ENCODE measurements around the gene UQCC5. TPM values are rescaled to one million over a fixed set of nuclear protein-coding genes. Genes with fewer than 3 reads are reported as not detected.
"Not testable (repeated sequence)": the region's sequence is repeated elsewhere in the genome, so short reads cannot be mapped to it uniquely, and the experiment has no call there.

UQCC5 gene
- total RNA-seq, 2 donors from 2014 or later, result 4.9 to 8.0 TPM

DNA sequence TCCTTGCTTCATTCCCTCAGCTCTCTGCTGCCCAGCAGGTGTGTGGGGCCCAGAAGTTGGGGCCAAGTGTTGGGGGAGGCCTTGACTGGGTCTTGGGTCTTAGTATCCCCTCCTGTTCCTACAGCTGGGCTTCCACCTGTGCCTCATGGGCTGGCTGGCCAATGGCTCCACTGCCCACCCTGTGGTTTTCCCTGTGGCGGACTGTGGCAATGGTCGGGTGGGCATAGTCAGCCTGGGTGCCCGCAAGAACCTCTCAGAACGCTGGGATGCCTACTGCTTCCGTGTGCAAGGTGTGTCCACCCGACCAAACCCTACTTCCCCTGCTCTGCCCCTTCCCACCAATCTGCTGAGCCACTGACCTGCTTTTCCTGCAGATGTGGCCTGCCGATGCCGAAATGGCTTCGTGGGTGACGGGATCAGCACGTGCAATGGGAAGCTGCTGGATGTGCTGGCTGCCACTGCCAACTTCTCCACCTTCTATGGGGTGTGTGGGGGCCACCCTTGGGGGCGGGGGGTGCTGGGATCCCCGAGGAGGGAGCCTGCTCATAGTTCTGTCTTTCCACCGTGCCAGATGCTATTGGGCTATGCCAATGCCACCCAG lies 13.7 kb upstream of the UQCC5 start:
- no peaks in the 10 kb centered on the region for H3K9me3 ChIP-seq (ENCODE audit: control insufficient read depth, low read length, poor library complexity, severe bottlenecking)
- DNase-seq (no peak), ATAC-seq (no peak)
- Mint-ChIP-seq H3K27ac (no peak overlapping the region), H3K4me3 (no peak overlapping the region), H3K27me3 (no peaks in the 10 kb centered on the region), H3K4me1 (peaks cover 2% of the 10 kb centered on the region), H3K36me3 (ENCODE audit: low read depth) (no peaks in the 10 kb centered on the region)

DNA sequence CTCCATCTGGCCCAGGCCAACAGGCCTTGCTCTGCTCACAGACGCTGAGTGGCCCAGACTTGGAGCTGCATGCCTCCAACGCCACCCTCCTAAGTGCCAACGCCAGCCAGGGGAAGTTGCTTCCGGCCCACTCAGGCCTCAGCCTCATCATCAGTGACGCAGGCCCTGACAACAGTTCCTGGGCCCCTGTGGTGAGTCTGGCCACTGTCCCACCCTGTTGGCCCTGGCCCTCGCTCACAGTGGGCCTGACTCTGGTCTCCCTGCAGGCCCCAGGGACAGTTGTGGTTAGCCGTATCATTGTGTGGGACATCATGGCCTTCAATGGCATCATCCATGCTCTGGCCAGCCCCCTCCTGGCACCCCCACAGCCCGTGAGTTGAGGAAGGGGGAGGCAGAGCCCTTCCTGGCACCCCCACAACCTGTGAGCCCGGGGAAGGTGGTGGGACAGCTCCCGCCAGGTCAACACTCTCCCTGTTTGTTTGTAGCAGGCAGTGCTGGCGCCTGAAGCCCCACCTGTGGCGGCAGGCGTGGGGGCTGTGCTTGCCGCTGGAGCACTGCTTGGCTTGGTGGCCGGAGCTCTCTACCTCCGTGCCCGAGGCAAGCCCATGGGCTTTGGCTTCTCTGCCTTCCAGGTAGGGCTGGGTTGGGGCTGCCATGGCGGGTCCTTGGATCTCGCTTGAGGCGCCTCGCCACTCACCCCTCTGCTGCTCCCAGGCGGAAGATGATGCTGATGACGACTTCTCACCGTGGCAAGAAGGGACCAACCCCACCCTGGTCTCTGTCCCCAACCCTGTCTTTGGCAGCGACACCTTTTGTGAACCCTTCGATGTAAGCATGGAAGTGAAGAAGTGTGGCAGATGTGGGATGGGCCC lies 12.8 kb upstream of the UQCC5 start:
- DNase-seq (no peak), ATAC-seq (no peak)
- Mint-ChIP-seq H3K4me1 (peaks cover 2% of the 10 kb centered on the region), H3K36me3 (ENCODE audit: low read depth) (no peaks in the 10 kb centered on the region), H3K27ac (no peak overlapping the region), H3K27me3 (no peaks in the 10 kb centered on the region), H3K4me3 (no peak overlapping the region)
- H3K9me3 ChIP-seq (ENCODE audit: control insufficient read depth, low read length, poor library complexity, severe bottlenecking), result no peaks in the 10 kb centered on the region

DNA sequence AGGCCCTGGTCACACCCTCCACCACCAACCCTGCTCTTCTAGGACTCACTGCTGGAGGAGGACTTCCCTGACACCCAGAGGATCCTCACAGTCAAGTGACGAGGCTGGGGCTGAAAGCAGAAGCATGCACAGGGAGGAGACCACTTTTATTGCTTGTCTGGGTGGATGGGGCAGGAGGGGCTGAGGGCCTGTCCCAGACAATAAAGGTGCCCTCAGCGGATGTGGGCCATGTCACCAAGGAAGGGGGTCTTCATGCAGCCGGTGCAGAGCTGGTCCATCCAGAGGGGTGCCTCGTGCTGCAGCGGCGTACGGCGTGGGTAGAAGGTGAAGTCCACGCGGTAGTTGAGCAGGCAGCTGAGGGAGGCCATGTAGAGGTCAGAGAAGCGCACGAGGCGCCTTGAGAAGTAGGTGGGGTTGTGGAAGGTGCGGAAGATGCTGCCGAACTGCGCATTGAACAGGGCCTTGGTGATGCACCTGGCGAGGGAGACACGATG lies 12.1 kb upstream of the UQCC5 start:
- H3K36me3 Mint-ChIP-seq (ENCODE audit: low read depth), result no peaks in the 10 kb centered on the region
- peaks cover 2% of the 10 kb centered on the region for H3K4me1 Mint-ChIP-seq
- ATAC-seq (no peak), DNase-seq (peak in 1 of 3 donors; percentile 1)
- H3K27me3 Mint-ChIP-seq, result no peaks in the 10 kb centered on the region
- no peak overlapping the region for H3K27ac Mint-ChIP-seq
- no peaks in the 10 kb centered on the region for H3K9me3 ChIP-seq (ENCODE audit: control insufficient read depth, low read length, poor library complexity, severe bottlenecking)
- no peak overlapping the region for H3K4me3 Mint-ChIP-seq

DNA sequence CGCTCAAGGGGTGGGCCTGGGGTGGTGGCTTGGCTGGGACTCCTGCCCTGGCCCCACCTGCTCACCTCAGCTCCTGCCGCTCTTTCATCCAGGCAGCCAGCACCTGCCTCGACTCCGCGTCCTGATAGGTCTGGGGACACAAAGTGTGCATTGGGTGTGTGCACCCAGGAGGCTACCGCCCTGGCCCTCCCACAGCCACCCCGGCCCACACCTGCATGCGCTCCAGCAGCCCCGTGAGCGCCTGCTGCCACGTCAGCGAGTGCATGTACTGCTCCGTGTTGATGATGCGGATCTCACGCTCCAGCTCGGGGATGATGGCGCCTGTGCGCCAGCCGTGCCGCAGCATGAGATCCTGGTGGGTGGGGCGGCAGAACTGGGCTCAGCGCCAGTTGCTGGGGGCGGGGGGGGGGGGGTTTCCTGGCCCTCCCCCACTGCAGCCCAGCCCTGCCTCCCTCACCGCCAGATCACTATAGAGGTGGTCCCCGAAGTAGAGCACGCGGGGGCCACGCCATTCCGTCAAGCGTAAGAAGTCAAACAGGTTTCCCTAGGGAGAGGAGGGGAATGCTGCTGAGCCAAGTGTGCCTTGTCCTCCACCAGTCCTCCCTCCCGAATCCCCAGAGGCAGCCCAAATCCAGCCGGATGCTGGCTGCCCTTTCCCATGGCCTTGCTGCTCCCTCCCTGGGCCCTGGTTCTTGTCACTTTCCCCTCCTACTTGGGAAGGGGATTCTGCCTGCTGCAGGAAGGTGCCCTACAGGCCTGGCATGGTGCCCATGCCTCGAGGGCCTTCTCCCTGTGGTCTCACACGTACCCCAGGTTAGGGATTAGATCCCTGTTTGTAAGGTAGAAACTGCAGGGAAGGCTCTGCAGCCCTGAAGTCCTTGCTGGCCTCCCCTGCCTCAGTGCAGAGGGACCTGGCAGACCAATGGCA lies 11.4 kb upstream of the UQCC5 start:
- no peaks in the 10 kb centered on the region for H3K36me3 Mint-ChIP-seq (ENCODE audit: low read depth)
- peaks cover 2% of the 10 kb centered on the region for H3K4me1 Mint-ChIP-seq
- H3K27ac Mint-ChIP-seq, result peak overlapping the region; percentile 43
- no peaks in the 10 kb centered on the region for H3K27me3 Mint-ChIP-seq
- ATAC-seq, result no peak
- no peaks in the 10 kb centered on the region for H3K9me3 ChIP-seq (ENCODE audit: control insufficient read depth, low read length, poor library complexity, severe bottlenecking)
- peak in 1 of 3 donors; percentile 2 for DNase-seq
- H3K4me3 Mint-ChIP-seq, result no peak overlapping the region

DNA sequence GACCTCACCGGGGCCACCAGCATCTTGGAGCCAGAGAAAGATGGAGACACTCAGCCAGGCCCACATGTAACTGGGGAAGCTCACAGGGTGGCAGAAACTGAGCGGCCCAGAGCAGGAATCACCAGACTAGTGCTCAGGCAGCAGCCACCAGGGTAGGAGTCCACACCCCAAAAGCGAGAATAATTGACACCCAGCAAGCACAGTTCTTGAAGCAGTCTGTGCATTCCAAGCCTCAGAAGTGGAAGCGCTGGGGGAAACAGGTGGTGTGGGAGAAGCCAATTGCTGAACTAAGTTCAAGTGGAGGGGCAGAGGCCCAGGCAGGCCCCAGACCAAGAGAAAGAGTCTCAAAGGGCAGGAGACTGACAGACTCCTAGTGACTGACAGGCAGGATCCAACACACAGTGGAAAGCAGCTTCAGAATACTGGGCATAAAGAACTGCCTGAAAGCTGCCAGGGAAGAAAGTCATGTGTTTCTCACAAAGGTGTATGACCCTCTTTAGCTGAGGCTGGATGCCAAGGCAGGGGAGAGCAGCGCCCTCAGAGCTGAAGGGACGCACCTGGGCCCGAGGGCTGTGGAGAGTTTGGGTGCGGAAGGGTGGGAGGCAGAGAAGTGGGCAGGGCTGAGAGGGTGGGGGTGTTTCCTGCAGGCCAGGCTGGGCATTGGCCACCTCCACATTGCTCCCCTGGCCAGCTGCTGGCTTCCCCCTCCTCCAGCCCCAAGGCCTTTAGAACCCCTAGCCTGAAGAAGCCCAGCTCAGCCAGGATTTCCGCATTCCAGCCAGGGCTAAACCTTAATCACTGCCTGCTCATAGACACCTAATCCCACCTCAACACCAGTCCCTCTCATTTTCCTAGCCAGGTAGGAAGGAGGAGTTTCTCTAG lies 10.5 kb upstream of the UQCC5 start:
- Mint-ChIP-seq H3K4me3 (no peak overlapping the region), H3K4me1 (peaks cover under 1% of the 10 kb centered on the region), H3K36me3 (ENCODE audit: low read depth) (no peaks in the 10 kb centered on the region), H3K27me3 (no peaks in the 10 kb centered on the region), H3K27ac (peak overlapping the region; percentile 43)
- ATAC-seq, result no peak
- peak in 2 of 3 donors; percentile 1 to 11 for DNase-seq
- no peaks in the 10 kb centered on the region for H3K9me3 ChIP-seq (ENCODE audit: control insufficient read depth, low read length, poor library complexity, severe bottlenecking)

DNA sequence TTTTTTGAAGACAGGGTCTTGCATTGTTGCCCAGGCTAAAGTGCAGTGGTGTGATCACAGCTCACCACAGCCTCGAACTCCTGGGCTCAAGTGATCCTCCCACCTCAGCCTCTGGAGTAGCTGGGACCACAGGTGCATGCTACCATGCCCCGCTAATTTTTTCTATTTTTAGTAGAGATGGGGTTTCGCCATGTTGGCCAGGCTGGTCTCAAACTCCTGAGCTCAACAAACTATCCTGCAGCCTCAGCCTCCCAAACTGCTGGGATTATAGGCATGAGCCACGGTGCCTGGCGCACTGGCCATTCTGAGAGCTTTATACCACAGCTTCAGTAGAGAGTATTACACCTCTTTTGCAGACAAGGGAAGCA lies 9.8 kb upstream of the UQCC5 start:
- not testable (repeated sequence) for DNase-seq; H3K4me1 Mint-ChIP-seq; H3K27ac Mint-ChIP-seq; H3K4me3 Mint-ChIP-seq; H3K9me3 ChIP-seq (ENCODE audit: control insufficient read depth, low read length, poor library complexity, severe bottlenecking); H3K36me3 Mint-ChIP-seq (ENCODE audit: low read depth); ATAC-seq; H3K27me3 Mint-ChIP-seq

DNA sequence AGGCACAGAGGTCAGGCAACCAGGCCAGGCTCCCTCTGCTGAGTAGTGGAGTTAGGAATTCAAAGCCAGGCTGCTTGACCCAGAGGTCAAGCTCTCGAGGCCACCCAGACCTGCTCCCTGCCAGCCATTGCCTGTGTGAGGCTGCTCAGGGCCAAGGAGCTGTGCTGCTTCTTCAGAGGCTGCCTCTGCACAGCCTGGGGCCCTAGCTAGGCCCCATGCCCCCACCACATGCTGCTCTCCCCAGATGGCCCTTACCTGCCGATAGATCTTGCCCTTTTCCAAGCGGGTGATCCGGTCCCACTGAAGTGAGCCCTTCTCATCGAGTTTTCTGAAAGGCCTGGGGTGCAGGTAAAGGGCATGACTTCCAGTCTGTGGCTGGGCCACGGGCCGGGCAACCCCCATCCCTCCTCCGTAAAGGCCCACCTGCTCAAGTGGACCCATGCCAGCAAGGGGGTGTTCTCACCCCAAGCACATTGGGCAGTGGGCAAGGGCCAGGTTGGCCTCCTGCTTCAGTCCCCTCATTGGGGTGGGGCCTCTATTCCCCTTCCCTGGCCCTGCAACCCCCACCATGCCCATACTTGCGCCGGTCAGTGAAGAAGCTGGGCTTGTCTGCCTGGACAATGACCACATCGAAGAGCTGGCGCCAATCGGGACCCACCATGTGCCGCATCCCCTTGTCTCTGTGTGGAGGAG lies 9.2 kb upstream of the UQCC5 start:
- no peak for DNase-seq
- H3K36me3 Mint-ChIP-seq (ENCODE audit: low read depth), result no peaks in the 10 kb centered on the region
- H3K9me3 ChIP-seq (ENCODE audit: control insufficient read depth, low read length, poor library complexity, severe bottlenecking), result no peaks in the 10 kb centered on the region
- no peak for ATAC-seq
- H3K4me1 Mint-ChIP-seq, result no peaks in the 10 kb centered on the region
- H3K27ac Mint-ChIP-seq, result no peak overlapping the region
- no peaks in the 10 kb centered on the region for H3K27me3 Mint-ChIP-seq
- no peak overlapping the region for H3K4me3 Mint-ChIP-seq

DNA sequence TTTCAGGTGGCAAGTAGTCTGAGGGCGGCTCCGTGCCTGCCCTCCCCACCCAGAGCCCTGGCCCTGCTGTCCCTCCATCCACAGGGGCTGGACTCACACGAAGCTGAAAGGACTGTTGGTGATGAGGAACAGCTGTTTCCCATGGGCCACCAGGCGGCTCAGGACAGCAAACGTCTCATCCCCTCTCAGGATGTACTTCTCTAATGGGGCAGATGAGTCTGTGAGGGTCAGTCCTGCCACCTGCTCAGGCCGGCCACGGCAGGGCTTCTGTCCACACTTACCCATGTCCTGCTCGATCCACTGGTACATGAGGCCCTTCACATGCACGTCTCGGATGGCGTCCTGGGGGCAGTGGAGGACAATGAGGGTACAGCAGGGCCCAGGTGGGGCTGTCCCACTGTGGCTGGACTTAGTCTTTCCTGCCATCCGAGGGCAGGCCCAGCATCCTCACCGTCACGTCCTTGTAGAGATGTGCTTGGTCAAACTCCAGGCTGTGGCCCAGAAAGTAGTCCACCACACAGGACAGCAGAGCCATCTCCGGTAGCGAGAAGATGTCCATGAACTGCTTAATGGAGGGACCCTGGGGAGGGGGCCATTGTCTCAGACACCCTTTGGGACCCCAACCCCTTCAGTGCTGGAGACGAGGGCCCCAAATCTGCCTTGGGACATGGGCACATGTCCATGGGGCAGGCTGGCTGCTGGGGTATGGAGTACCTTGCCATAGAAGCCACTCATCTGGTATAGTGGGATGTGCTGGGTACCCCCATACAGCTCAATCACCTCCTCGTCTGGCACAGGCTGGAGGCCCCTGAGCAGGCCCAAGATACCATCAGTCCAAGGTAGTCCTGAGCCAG lies 8.4 kb upstream of the UQCC5 start:
- no peaks in the 10 kb centered on the region for H3K9me3 ChIP-seq (ENCODE audit: control insufficient read depth, low read length, poor library complexity, severe bottlenecking)
- Mint-ChIP-seq H3K36me3 (ENCODE audit: low read depth) (no peaks in the 10 kb centered on the region), H3K4me1 (no peaks in the 10 kb centered on the region), H3K4me3 (no peak overlapping the region), H3K27me3 (no peaks in the 10 kb centered on the region), H3K27ac (no peak overlapping the region)
- ATAC-seq (no peak), DNase-seq (no peak)

DNA sequence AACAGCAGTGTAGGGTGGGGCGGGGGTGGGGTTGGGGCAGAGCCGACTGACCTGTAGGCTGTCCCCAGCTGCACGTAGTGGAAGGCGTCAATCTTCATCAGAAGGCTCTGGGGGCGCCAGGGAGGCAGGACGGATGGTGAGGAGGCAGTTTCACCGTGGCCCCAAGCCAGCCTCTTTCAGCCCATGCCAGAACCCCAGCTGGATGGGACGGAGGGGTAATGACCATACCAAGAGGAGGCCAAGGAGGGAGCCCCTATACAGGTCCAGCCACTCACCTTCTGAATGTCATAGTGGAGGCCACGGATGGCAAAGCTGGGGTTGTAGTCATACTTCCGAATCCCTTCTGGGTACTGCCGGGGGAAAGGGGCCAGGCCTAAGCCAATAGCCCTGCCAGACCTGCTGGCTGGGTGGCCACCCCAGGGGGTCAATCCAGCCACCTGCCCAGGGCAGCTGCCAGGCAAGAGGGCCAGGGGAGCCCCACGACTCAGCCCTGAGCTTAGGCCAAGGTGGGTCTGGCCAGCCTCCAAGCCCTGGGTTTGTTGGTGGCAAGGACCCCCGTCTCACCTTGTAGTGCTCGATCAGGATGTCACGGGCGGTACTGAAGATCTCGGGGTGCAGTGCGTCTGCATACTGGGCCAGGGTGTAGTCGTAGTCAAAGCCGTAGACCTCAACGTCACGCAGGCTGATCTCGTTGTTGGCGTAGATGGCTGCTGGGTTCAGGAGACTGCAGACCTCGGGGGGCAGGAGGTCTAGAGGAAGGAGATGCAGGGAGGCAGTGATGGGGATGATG lies 7.6 kb upstream of the UQCC5 start:
- DNase-seq (no peak), ATAC-seq (no peak)
- no peaks in the 10 kb centered on the region for H3K36me3 Mint-ChIP-seq (ENCODE audit: low read depth)
- H3K27me3 Mint-ChIP-seq, result no peaks in the 10 kb centered on the region
- no peak overlapping the region for H3K4me3 Mint-ChIP-seq
- no peaks in the 10 kb centered on the region for H3K4me1 Mint-ChIP-seq
- no peak overlapping the region for H3K27ac Mint-ChIP-seq
- no peaks in the 10 kb centered on the region for H3K9me3 ChIP-seq (ENCODE audit: control insufficient read depth, low read length, poor library complexity, severe bottlenecking)

DNA sequence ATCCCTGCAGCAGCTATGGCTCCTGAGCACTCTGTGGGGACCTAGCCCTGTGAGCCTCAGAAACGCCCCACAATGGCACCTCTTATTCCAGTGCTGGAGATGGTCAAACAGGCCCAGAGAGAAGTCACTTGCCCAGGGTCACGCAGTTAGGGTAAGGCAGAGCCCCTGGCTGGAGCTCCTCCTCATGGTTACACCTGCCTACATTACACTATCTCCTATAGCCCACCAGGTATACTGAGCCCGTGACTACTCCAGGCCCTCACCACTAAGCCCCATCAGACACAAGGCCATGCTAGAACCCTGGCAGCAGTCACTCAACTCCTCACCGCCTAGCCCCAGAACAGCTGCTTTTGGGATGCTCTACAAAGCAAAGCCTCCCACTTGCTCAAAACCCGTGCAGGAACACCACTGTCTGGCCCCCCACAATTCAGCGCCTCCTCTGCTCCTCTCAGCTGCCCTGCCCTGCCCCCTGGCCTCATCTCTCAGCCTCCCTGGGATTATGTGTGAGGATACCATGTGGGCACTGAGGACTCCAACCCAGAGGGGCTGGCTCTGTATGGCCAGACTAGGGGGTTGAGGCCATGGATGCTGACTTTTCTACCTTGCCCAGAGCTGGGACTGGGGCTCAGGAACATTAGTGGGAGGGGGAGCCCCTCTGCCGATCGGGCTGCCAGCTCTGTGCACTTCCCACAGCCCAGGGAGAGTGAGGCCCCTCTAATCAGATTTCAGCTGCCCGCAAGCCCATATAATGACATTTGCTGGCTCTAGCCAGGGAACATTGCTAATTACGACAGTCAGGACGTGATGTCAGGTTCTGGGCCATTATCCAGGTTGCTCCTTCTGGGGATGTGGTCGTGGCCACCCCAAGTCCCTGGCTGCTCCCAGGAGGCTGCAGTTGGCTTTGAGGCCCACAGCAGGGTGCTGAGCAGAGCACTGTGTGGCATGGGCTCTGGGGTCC lies 6.8 kb upstream of the UQCC5 start:
- no peak for ATAC-seq
- Mint-ChIP-seq H3K27ac (no peak overlapping the region), H3K36me3 (ENCODE audit: low read depth) (no peaks in the 10 kb centered on the region), H3K27me3 (no peaks in the 10 kb centered on the region), H3K4me1 (peaks cover 2% of the 10 kb centered on the region), H3K4me3 (no peak overlapping the region)
- DNase-seq, result no peak
- no peaks in the 10 kb centered on the region for H3K9me3 ChIP-seq (ENCODE audit: control insufficient read depth, low read length, poor library complexity, severe bottlenecking)

Data from T-helper 17 cell (primary cell).